Measurements from ENCODE around the gene AKTIP.
"Not testable (repeated sequence)": the region's sequence is repeated elsewhere in the genome, so short reads cannot be mapped to it uniquely, and the experiment has no call there.

AKTIP gene

DNA sequence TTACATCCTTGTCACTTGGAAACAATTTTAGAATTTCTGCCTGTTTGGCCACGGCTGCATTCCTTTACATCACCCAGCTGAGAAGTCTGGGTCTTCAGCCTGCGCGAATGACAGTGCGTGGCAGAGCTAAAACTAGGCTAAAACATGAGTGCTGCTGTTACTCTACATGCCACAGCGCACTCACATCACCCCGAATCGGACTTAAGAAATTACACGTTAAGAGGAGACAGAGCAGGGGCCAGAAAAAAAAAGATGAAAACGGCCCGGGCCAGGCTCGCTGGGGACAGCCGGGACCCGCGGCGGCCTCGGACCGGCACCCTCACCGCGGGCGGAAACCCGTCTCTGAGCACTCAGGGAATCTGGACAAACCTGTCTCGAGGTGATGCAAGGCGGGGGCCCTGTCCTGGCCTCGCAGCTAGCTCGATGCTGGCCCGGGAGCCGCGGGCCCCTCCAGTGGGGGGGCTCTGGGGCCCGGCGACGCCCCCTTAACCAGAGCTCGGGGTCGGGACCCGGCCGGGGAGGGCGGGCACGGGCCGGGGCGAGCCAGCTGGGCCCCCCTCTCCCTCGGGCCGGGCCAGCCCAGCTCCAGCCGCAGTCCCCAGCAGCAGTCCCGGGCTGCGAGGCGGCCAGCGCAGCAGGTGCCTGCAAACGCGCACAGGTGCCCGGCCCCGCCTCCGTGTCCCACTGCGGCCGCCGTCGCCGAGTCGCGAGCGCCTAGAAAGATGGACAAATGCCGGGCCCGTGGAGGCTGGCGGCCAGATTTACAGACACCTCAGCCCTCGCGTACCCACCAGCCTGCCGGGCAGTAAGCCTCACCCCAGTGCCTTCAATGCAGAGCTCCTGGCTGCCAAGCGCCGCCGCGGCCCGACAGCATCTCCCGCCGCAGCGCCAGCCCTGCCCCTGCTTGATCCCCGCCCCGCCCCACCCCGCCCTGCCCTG is at the start of gene AKTIP:
Gene AKTIP (minus strand): TSS at position 879 of the 939 bp plus-strand sequence. CDS start 2,950 bp downstream, outside the sequence.
- no peak for DNase-seq

DNA sequence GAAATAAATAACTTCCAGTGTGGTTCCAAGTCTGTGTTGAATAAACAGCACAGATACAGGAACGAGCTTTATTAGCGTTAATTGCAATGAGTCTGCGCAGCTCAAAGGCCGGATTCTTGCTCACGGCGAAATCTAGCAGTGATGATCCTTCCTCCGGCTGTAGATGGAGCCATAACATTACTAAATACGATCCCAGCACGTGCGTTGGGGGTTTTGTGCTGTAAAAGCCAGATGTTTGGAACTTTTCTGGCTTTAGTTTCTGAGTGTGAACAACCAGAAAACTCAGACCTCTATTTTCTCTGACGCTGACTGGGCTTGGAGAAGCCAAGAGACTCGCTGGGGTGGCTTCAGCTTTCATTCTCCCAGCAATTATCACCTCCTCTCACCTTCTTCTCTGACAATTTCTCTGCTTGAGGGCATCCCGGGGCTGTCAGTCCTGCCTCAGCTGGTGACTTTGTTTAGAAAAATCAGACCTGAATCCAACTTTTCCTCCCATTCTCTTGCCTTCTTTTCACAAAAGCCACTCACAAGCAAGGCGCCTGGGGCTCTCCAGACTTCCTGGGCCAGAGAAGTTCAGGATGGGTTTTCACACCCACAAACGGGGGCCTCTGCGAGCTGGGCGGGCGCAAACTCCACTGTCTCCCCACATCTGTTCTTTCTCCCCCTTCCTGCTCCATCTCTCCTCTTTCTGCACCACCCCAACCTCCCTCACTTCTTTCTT is 47.1 kb upstream of the AKTIP start:
- peak; percentile 55 for DNase-seq

DNA sequence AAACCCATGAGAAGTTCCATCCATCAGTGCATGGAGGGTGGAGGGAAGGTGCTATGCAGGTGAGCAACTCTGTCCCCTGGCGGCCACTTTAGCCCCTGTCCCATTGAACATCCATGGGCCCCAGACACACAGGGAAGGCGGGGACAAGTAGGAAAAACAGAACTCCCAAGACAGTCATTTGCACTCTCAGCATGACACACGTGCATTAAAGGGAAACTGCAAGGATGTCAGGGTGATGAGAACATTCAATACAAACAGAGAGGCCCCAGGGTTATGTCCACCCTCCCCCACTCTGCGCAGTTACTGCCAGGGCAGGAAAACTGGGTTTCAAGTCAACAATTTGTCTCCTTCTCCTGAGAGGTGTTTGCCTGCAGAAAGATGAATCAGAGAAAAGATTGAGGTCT is 44.0 kb upstream of the AKTIP start:
- no peak for DNase-seq

DNA sequence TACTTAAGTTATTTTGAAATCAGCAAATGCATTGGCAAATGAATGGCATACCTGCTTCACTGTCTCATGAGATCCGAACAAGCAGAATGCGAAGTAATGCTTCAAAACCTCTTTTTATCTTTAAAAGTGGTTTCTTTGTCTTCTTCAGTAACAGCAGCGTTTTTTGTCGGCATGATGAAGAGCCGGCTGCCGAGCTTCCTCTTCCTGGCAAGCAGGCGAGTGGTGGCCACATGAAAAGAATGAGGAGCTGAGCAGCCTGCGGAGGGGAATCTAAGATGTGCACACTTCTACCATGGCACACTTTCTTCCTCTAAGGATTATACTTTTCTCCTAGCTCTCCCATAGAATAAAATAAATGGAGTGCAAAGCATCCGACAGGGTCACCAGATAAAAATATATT is 42.4 kb upstream of the AKTIP start:
- DNase-seq, result no peak

DNA sequence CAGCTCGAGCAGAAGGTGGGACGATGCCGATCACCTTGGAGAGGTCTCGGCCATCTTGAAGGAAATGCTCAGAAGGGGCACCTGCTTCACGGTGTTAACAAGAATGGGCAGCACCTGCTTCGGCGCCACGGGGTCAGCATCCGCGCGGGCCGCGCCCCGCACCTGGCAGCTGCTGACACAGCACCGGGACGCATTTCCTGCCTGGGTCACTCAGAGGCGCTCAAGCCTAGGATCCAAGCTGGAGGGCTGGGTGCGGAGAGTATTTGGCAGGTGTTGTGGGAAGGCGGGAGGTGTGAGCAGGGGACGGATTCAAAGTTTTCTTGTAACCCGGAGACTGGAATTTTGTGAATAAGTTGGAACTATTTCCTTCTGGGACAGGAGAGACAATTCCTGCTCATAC is 39.3 kb upstream of the AKTIP start:
- no peak for DNase-seq

DNA sequence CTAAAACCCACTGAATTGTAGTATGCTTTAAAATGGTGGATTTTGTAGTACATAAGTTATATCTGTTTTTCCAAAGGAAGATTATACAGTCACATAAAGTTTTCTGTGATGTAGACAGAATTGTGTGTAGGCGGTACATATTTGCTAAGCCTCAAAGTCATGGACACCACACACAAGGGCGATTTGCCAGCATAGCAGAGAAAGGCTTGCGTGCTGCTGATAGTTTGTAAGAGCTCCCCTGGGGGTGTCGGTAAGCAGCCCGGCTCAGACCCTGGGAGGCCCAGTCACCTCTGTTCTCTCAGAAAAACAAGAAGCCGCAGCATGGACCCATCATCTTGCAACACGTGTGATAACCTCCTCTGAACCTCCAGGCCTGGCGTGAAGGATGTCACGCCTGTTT is 38.3 kb upstream of the AKTIP start:
- DNase-seq, result no peak

DNA sequence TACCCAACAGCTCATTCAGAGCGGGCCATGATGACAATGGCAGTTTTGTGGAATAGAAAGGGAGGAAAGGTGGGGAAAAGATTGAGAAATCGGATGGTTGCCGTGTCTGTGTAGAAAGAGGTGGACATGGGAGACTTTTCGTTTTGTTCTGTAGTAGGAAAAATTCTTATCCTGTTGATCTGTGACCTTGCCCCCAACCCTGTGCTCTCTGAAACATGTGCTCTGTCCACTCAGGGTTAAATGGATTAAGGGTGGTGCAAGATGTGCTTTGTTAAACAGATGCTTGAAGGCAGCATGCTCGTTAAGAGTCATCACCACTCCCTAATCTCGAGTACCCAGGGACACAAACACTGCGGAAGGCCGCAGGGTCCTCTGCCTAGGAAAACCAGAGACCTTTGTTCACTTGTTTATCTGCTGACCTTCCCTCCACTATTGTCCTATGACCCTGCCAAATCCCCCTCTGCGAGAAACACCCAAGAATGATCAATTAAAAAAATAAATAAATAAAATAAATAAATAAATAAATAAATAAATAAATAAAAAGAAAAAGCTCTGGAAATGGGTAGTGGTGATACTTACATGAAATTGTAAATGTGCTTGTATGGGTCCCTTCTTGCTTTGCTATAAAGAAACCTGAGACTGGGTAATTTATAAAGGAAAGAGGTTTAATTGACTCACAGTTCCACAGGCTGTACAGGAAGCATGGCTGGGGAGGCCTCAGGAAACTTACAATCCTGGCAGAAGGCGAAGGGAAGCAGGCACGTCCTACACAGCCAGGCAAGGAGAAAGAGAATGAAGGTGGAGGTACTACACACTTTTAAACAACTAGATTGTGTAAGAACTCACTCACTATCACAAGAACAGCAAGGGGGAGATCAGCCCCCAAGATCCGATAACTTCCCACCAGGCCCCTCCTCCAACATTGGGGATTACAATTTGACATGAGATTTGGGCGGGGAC is 37.0 kb upstream of the AKTIP start:
- DNase-seq, result not testable (repeated sequence)

DNA sequence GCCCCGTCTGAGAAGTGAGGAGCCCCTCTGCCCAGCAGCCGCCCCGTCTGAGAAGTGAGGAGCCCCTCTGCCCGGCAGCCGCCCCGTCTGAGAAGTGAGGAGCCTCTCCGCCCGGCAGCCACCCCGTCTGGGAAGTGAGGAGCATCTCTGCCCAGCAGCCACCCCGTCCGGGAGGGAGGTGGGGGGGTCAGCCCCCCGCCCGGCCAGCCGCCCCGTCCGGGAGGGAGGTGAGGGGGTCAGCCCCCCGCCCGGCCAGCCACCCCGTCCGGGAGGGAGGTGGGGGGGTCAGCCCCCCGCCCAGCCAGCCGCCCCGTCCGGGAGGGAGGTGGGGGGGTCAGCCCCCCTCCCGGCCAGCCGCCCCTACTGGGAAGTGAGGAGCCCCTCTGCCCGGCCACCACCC is 36.3 kb upstream of the AKTIP start:
- DNase-seq, result not testable (repeated sequence)

DNA sequence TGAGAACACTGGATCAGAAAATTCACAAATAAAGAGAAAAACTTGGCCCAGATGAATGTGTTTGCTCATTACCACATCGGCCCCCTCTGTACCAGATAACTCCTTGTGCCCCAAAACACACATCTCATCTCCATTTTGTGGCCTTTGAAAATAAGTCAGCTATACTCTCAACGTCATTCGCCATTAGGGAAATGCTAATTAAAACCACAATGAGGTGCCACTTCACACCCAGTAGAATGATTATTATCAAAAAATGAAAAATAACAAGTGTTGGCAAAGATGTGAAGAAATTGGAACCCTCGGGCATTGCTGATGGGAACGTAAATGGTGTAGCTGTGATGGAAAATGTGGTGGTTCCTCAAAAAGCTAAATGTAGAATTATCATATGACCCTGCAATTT is 34.6 kb upstream of the AKTIP start:
- DNase-seq, result no peak

DNA sequence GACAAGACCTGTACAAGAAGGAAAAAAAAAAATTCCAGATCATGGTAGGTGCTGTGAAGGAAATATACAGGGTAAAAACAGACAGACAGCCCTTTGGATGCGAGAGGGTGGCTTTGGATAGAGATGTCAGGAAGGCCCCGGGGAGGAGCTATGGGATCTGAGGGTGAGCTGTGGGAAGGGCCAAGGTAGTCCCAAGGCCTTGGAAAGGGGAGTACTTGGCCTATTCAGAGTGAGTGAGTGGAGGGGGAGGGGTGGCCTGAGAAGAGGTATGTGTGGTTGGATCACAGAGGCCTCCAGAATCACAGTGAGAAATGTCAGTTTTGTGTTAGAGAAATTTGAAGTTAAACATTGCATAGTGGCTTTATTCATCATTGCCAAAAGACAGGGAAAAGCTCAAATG is 31.2 kb upstream of the AKTIP start:
- DNase-seq, result no peak

DNA sequence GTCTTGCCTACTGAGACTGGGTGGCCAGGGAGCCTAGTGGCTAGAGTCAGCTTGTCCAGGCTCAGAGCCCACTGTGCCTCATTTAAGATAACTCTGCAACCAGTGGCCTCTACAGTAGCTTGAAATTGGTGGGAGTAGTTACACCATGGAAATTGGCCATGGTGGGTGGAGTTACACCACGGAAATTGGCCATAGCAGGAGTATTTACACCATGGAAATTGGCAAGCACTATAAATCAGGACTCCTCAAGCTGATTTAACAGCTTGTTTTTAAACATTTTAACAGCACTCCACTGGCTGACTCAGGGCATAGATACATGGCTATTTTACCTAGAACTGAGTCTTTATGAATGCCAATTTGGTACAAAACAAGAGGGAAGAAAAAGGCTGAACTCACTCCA is 27.7 kb upstream of the AKTIP start:
- DNase-seq, result no peak

DNA sequence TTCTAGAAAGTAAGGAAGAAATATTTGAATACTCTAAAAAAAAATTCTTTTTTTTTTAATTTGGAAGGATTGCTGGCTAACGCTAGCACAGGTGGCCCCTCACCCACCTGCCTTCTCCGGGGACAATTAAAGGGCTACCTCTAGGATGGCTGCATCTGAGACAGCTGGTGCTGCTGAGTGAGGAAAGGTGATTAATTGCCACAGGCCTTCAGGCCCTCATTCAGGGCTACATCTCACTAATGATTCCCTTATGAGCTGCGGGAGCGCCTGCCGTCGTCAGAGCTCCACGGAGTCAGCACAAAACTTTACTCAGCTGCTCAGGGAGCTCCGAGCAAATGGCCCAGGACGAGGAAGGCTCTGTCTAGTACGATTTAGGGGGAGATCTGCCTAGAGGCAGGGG is 27.0 kb upstream of the AKTIP start:
- DNase-seq, result no peak

DNA sequence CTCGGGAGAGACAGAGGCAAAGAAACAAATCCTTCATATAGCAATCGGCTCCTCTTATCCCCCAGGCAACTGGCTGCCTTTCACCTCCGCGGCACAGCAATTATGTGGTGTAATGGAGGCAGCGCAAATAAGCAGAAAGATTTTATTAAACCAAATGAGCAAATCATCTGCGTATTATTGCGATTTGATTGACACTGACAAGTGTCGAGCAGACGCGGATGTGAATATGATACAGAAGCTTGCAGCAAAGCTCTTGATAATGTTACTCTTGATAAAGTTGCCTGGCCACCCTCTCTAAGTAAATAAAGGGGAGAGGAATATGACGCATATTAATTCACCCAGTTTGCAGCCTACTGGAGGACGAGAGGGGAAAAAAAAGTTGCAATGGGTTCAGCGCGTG is 26.5 kb upstream of the AKTIP start:
- DNase-seq, result no peak

DNA sequence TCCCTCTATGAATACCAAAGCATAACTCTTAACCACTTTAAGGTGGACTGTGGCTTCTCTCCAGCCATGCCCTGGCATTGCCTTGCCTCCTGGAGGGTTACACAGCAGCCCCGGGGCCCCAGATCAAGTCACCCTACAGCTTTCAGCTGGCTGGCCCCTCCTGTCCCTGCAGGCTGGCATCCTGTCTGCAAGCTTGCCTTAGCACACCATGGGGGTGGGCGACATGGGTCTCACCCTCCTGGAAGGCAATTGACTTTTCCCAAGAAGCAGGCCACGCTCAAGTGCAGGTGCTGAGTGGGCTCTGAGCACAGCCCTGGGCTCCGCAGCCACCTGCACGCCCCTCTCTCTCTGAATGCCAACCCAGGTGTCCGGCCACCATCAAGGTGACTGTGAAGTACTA is 25.8 kb upstream of the AKTIP start:
- DNase-seq, result no peak

DNA sequence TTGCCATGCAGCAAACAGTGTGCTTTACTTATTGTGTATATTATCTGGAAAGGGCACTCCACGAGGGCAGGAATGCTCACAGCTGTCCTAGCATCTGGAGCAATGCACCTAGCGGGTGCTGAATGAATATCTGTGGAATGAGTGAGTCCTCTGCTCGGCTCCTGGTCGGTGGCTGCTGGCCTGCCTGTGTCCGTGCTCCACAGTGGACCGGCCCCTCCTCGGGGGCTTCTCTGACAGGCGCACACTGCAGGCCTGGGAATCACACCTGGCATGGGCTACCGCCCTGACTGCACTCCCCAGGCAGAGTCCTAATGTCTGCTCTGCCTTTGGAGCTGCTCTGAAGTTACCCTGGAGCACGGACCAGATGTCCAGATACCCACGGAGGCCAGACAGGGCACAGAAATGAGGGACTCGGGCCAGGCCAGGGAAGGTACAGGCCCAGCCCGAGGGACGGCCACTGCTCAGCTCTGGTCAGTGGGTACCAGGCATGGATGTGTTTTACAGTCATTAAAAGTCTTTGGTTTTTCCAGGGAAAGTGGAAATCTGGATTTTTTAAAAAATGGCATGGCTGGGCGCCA is 21.1 kb upstream of the AKTIP start:
- DNase-seq, result no peak

DNA sequence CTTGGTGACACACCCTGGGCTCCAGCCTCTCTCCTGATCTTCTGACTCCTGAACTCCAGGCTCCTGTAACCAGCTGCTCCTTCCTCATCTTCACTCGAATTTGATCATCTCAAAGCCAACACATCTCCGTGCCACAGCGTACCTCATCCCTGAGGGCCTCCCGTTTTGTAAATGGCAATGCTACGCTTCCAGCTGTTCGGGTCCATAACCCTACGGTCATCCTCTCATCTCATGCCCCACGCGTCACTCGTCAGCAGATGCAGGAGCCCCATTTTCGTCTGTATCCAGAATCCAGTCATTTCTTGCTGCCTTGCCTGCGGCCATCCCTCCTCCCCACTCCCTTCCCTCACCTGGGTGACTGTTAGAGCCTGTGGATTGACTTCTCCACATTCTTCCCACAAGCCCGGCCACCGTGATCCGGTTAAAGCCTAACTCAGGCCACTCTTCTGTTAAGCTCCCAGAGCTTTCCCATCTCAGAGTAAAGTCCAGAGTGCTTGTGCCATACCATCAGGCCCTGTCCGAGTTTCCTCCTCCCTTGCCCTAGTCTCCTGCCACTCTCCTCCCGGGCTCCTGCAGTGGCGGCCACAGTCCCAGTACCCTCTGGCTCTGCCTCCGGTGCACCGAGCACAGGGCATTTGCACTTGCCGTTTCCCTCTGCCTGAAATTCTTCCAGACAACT is 20.3 kb upstream of the AKTIP start:
- DNase-seq, result no peak

DNA sequence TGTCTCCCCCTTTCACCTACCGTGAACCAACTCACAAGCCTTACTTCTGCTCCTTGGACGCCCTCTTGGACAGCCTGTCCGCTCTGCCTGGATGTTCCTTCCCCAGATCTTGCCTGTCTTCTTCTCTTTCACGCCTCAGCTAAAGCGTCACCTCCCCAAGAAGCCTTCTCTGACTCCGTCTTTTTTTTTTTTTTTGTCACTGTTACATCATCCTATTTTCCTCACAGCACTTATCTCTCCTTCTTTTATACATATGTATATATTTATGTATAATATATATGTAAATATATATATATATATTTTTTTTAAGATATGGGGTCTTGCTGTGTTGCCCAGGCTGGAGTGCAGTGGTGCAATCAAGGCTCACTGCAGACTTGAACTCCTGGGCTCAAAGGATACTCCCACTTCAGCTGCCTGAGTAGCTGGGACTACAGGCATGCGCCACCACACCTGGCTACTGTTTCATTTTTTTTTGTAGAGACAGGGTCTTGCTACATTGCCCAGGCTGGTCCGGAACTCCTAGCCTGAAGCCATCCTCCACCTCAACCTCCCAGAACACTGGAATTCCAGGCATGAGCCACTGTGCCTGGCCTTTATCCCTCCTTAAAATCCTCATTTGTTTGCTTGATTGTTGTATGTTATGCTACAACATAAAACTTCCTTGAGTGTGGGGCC is 16.5 kb upstream of the AKTIP start:
- DNase-seq, result no peak

DNA sequence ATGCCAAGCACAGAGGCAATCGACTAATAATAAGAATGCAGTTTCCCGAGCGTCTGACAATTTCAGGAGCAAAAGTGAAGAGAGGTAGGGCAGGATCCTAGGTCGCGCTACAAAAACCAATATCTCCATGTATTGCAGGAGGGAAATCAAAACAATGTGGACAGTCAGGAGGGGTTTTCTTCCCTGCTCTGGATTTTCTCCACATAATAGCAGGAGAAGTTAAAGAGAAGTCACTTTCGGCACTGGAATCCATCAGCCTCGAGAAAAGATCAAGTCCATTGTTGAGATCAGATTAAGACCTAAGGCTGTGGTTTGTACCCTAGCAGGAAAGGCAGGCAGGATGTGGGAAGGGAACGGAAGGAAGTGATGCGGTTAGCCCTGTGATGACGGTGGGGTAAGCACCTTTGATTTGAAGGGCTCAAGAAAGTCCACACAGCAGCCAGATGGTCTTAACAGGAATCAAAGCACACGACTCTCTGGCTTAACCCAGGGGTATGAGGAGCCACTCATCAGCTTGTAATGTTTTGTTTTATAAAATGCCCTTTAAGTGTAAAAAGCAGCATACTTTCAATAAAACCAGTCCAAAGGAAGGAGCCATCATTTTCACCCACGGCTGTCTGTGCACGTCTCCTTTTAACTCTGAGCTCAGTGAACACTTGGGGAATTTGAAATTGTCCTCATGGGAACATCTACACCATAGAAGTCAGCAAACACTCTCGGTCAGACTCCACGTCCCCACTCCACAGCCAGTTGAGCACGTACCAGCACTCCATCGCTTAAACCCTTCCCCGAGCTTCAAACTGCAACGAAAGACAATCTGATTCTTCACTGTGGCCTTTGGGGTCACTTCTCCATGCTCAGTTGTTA is 15.8 kb upstream of the AKTIP start:
- no peak for DNase-seq

DNA sequence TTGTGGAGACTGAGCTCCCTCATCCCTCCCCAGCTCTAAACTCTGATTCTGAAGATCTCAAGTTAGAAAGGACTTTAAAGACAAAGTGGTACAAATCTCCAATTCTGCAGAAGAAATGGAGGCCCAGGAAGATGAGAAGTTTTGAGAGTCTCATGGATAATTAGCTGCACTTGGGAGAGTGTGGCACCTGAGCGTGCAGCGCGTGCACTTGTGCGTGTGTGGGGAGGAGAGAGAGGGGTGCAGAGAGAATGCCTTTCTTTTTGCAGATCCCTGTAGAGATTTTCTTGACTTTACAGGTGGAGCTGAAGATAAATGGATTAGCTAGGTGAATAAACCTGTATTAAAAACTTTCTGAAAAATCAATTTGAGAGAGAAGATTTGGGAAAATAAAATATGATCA is 14.8 kb upstream of the AKTIP start:
- DNase-seq, result no peak

DNA sequence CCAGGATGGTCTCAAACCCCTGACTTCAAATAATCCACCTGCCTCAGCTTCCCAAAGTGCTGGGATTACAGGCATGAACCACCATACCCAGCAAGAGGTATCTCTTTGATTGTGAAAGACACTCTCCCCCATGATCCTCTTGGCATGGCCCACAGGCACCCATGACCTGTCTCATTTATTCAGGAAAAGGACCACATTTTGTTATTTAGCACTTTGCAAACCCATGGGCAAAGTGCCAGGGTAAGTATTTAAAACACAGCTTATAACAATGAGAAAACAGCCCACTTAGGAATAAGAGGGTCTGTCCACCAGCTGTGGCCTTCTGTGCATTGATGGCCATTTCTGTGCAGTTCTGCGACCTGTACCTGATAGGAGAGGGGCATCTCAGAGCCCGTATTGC is 12.8 kb upstream of the AKTIP start:
- DNase-seq, result no peak

All from NCI-H2081 treated with DMSO at 0.1 percent for 48 hours (cell line).